Panc1 (cell line): ENCODE results near the gene RIMBP2. TPM values are rescaled to one million over a fixed set of nuclear protein-coding genes. Genes with fewer than 3 reads are reported as not detected.

Experiments used
- ATAC-seq: fragments of 200-7000 bp; cut with Tn5 transposase; 2 replicates; pipeline ENCODE4 v1.9.1; 2020; ENCODE audit warnings: mild to moderate bottlenecking, moderate library complexity
- BruUV-seq: library from RNA; stranded (reverse); fragments of 400-500 nt; replicated peaks from 2 replicates; lab custom pipeline; 2021; lab: Mats Ljungman, UMichigan
- CTCF ChIA-PET: fragments of 300-600 bp; sonication (Branson Sonifier 250); formaldehyde crosslinking; loops from one replicate; lab custom pipeline; 2022; ENCODE audit warnings: antibody characterized with exemption; lab: Charles Lee
- POLR2A ChIA-PET: fragments of 300-600 bp; sonication (Branson Sonifier 250); formaldehyde crosslinking; loops from one replicate; lab custom pipeline; 2022; ENCODE audit warnings: antibody characterized with exemption; lab: Charles Lee
- DNase-seq: peaks from one replicate; pipeline ENCODE4 v3.0.0-alpha.2; 2010; ENCODE audit warnings: low read depth, low spot score
- H3K27ac ChIP-seq: 2 replicates; pipeline ENCODE4 v1.5.1; 2011; ENCODE audit warnings: mild to moderate bottlenecking, low read length, inconsistent platforms
- H3K27me3 ChIP-seq: fragments of 200-500 bp; sonication (Bioruptor generic); 2 replicates; pipeline ENCODE4 v1.6.0; 2014; ENCODE audit warnings: low read length, inconsistent platforms; ENCODE audit not compliant: control insufficient read depth, insufficient read depth
- H3K36me3 ChIP-seq: fragments of 200-500 bp; sonication (Bioruptor generic); 2 replicates; pipeline ENCODE4 v1.5.1; 2014; ENCODE audit warnings: inconsistent platforms, mild to moderate bottlenecking, low read length, moderate library complexity; ENCODE audit not compliant: control insufficient read depth, insufficient read depth
- H3K4me1 ChIP-seq: 2 replicates; pipeline ENCODE4 v1.5.1; 2011; ENCODE audit warnings: inconsistent platforms, mild to moderate bottlenecking, low read length, moderate library complexity; ENCODE audit not compliant: control insufficient read depth, insufficient read depth
- H3K4me3 ChIP-seq, 2 experiments: 2 replicates each; pipeline ENCODE4 v1.5.1; 2011 to 2012; ENCODE audit warnings: low read depth in 2 of 2, low read length in 2 of 2, mild to moderate bottlenecking in 2 of 2, inconsistent platforms in 1 of 2, moderate library complexity in 1 of 2
- H3K9me3 ChIP-seq: fragments of 200-500 bp; sonication (Bioruptor generic); 2 replicates; pipeline ENCODE4 v1.5.1; 2014; ENCODE audit warnings: low read depth, mild to moderate bottlenecking, inconsistent platforms, low read length, moderate library complexity; ENCODE audit not compliant: control insufficient read depth, insufficient read depth
- CTCF ChIP-seq: fragments of 450-650 bp; IDR thresholded peaks from 2 replicates; pipeline ENCODE4 v1.5.1; 2017; ENCODE audit warnings: mild to moderate bottlenecking
- POLR2AphosphoS5 ChIP-seq: IDR thresholded peaks from 2 replicates; pipeline ENCODE4 v1.6.1; 2012; ENCODE audit warnings: mild to moderate bottlenecking, low read depth, low read length, moderate library complexity
- SIN3A ChIP-seq: IDR thresholded peaks from 2 replicates; pipeline ENCODE4 v1.6.1; 2012; ENCODE audit warnings: low read depth, mild to moderate bottlenecking, low read length, moderate library complexity, borderline replicate concordance; ENCODE audit not compliant: insufficient read depth
- TCF7L2 ChIP-seq: IDR thresholded peaks from 2 replicates; pipeline ENCODE4 v1.6.1; 2011; ENCODE audit warnings: mild to moderate bottlenecking, low read depth, low read length, inconsistent platforms
- in situ Hi-C: cut with HindIII; loops from 2 replicates; pipeline ENCODE4 v1.10.0; 2016; ENCODE audit warnings: low sequenced_read_pairs, low pct_unique_long_range_greater_than_20kb
- intact Hi-C: fragments of 100-400 bp; cut with micrococcal nuclease; formaldehyde crosslinking; loops from one replicate; pipeline ENCODE4 v1.10.0; 2022; ENCODE audit not compliant: unreplicated experiment
- total RNA-seq: library from RNA; stranded (reverse); gene quantifications from one replicate; pipeline ENCODE4 v1.2.1, GENCODE V29; 2021; ENCODE audit not compliant: unreplicated experiment
- TF ChIP-seq, protein P1 (sequence below), 2 experiments: IDR thresholded peaks; 2 replicates each; pipeline ENCODE4 v1.6.1; 2011 to 2012; ENCODE audit warnings: low read depth in 2 of 2, control low read depth in 1 of 2, low read length in 1 of 2, mild to moderate bottlenecking in 1 of 2, moderate library complexity in 1 of 2; ENCODE audit not compliant: insufficient read depth in 1 of 2

RIMBP2 gene
- total RNA-seq, 1 experiment from 2014 or later = not detected

GRCh38 chr12:130603396-130603965, 112.6 kb downstream of the RIMBP2 start:
- intact Hi-C loops (no loop called here), in situ Hi-C loops (no loop called here)
- no TSS peak for BruUV-seq
- DNase-seq (no peak), ATAC-seq (no peak)
- Histone ChIP-seq H3K4me1 (no peaks in the 10 kb centered on the region), H3K27me3 (no peaks in the 10 kb centered on the region), H3K36me3 (no peaks in the 10 kb centered on the region), H3K27ac (no peak overlapping the region), H3K9me3 (no peaks in the 10 kb centered on the region), H3K4me3 (no peak overlapping the region)
- POLR2A ChIA-PET = no interaction called here
- TF ChIP-seq, protein P1, sequence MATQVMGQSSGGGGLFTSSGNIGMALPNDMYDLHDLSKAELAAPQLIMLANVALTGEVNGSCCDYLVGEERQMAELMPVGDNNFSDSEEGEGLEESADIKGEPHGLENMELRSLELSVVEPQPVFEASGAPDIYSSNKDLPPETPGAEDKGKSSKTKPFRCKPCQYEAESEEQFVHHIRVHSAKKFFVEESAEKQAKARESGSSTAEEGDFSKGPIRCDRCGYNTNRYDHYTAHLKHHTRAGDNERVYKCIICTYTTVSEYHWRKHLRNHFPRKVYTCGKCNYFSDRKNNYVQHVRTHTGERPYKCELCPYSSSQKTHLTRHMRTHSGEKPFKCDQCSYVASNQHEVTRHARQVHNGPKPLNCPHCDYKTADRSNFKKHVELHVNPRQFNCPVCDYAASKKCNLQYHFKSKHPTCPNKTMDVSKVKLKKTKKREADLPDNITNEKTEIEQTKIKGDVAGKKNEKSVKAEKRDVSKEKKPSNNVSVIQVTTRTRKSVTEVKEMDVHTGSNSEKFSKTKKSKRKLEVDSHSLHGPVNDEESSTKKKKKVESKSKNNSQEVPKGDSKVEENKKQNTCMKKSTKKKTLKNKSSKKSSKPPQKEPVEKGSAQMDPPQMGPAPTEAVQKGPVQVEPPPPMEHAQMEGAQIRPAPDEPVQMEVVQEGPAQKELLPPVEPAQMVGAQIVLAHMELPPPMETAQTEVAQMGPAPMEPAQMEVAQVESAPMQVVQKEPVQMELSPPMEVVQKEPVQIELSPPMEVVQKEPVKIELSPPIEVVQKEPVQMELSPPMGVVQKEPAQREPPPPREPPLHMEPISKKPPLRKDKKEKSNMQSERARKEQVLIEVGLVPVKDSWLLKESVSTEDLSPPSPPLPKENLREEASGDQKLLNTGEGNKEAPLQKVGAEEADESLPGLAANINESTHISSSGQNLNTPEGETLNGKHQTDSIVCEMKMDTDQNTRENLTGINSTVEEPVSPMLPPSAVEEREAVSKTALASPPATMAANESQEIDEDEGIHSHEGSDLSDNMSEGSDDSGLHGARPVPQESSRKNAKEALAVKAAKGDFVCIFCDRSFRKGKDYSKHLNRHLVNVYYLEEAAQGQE (IDR thresholded peaks at IDR 0.05; ENCODE audit: insufficient read depth in 1 of 2, low read depth in 2 of 2, low read length in 1 of 2) = no peak
- TF ChIP-seq TCF7L2 (no peak), CTCF (no peak), POLR2AphosphoS5 (no peak), SIN3A (no peak)
- CTCF ChIA-PET = no interaction called here

DNA sequence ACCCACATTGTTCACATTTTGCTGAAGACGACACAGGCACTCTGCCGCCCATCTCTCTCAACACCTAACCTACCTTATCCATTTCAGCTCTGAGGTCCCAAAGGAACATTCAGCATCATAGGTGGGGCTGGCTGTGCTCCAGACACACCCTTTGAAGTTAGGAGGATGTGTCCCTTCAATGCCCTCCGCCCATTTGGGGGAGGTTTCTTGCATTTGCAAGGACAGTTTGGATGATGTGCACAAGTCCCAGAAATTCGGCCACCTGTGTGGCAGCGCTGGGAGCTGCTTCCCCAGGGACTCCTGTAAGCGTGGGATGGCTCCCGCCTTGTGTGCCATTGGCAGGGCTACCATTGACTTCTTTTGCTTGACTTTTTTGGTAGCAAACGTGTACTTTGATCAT, 113.8 kb downstream of the RIMBP2 start:
- BruUV-seq = no TSS peak
- intact Hi-C loops (no loop called here), in situ Hi-C loops (no loop called here)
- DNase-seq (no peak), ATAC-seq (no peak)
- no peaks in the 10 kb centered on the region for H3K36me3 ChIP-seq
- POLR2A ChIA-PET = no interaction called here
- no peak overlapping the region for H3K4me3 ChIP-seq
- no peak for TF ChIP-seq SIN3A
- TF ChIP-seq CTCF = no peak
- no peak for TF ChIP-seq TCF7L2
- no peak for TF ChIP-seq POLR2AphosphoS5
- TF ChIP-seq, protein P1 (IDR thresholded peaks at IDR 0.05; ENCODE audit: insufficient read depth in 1 of 2, low read depth in 2 of 2, low read length in 1 of 2) = no peak
- H3K9me3 ChIP-seq = no peaks in the 10 kb centered on the region
- CTCF ChIA-PET = no interaction called here
- no peaks in the 10 kb centered on the region for H3K27me3 ChIP-seq
- H3K4me1 ChIP-seq = no peaks in the 10 kb centered on the region
- no peak overlapping the region for H3K27ac ChIP-seq
